Fibroblast of lung (primary cell): ENCODE results near the gene MLC1. TPM values are rescaled to one million over a fixed set of nuclear protein-coding genes. Genes with fewer than 3 reads are reported as not detected.
A peak's percentile ranks its signal among the peaks of the same experiment; 100 is the strongest.

Experiments used
- DNase-seq, 2 donors: peaks; one replicate each; pipeline versions ENCODE4 v3.0.0 to v3.0.0-alpha.2; 2010; ENCODE audit warnings: low read depth in 2 of 2
- H2AFZ ChIP-seq: 2 replicates; pipeline ENCODE4 v1.5.1; 2012; ENCODE audit warnings: low read length, control low read depth, inconsistent platforms
- H3K27ac ChIP-seq: 2 replicates; pipeline ENCODE4 v1.5.1; 2011; ENCODE audit warnings: low read length, control low read depth; ENCODE audit not compliant: insufficient read depth
- H3K27me3 ChIP-seq: 2 replicates; pipeline ENCODE4 v1.5.1; 2011; ENCODE audit warnings: mild to moderate bottlenecking, low read length; ENCODE audit not compliant: control insufficient read depth, insufficient read depth
- H3K36me3 ChIP-seq: 2 replicates; pipeline ENCODE4 v1.5.1; 2011; ENCODE audit warnings: low read length; ENCODE audit not compliant: control insufficient read depth, insufficient read depth
- H3K4me1 ChIP-seq: 2 replicates; pipeline ENCODE4 v1.5.1; 2011; ENCODE audit warnings: low read length; ENCODE audit not compliant: control insufficient read depth, insufficient read depth; ENCODE audit errors: extremely low read depth
- H3K4me2 ChIP-seq: 2 replicates; pipeline ENCODE4 v1.5.1; 2011; ENCODE audit warnings: low read length, control low read depth; ENCODE audit not compliant: insufficient read depth; ENCODE audit errors: extremely low read depth
- H3K4me3 ChIP-seq, 4 experiments: fragments of 200-600 bp in 1 of 4; sonication (generic) in 1 of 4; replicated peaks in 1 of 4; 2 replicates each; pipeline ENCODE4 v1.5.1; 2011 to 2016; ENCODE audit warnings: low read length in 4 of 4, low read depth in 3 of 4, mild to moderate bottlenecking in 3 of 4, control low read depth in 2 of 4, inconsistent platforms in 1 of 4, mixed read lengths in 1 of 4; ENCODE audit not compliant: insufficient read depth in 1 of 4; ENCODE audit errors: control extremely low read depth in 1 of 4
- H3K79me2 ChIP-seq: 2 replicates; pipeline ENCODE4 v1.5.1; 2012; ENCODE audit warnings: mild to moderate bottlenecking, low read length, inconsistent platforms; ENCODE audit not compliant: control insufficient read depth, insufficient read depth
- H3K9ac ChIP-seq: 2 replicates; pipeline ENCODE4 v1.5.1; 2011; ENCODE audit warnings: mild to moderate bottlenecking, low read length, control low read depth; ENCODE audit not compliant: insufficient read depth
- H3K9me3 ChIP-seq: 2 replicates; pipeline ENCODE4 v1.5.1; 2012; ENCODE audit warnings: low read depth, low read length; ENCODE audit not compliant: control insufficient read depth, insufficient read depth
- H4K20me1 ChIP-seq: 2 replicates; pipeline ENCODE4 v1.5.1; 2011; ENCODE audit warnings: low read length; ENCODE audit not compliant: control insufficient read depth, insufficient read depth; ENCODE audit errors: extremely low read depth
- CTCF ChIP-seq, 2 donors: IDR thresholded peaks in 1 of 2; conservative IDR thresholded peaks in 1 of 2; 1 replicate in 1 of 2; 2 replicates in 1 of 2; pipeline ENCODE4 v1.5.1; 2011 to 2012; ENCODE audit warnings: low read length in 2 of 2, control low read depth in 1 of 2, inconsistent platforms in 1 of 2, low read depth in 1 of 2, mild to moderate bottlenecking in 1 of 2
- EZH2 ChIP-seq: IDR thresholded peaks from 2 replicates; pipeline ENCODE4 v1.5.1; 2012; ENCODE audit warnings: low read length, control low read depth, mild to moderate bottlenecking; ENCODE audit errors: missing control alignments
- polyA plus RNA-seq, 2 donors: library from polyadenylated mRNA; depleted of rRNA in 1 of 2; stranded (reverse) in 1 of 2; unstranded in 1 of 2; fragments of >200 nt; gene quantifications; 2 replicates each; pipeline ENCODE4 v1.2.1, GENCODE V29; 2011 to 2012; ENCODE audit warnings: missing spikeins in 1 of 2
- total RNA-seq: library from RNA; depleted of rRNA; stranded (reverse); fragments of >200 nt; gene quantifications from 2 replicates; pipeline ENCODE4 v1.2.1, GENCODE V29; 2014

MLC1 gene
- total and polyA plus RNA-seq, 2 donors (not counting 1 experiment from before 2014, with no cell fraction given), result under 0.01 TPM; not detected in 1

- TF ChIP-seq CTCF (conservative IDR thresholded peaks at IDR 0.05 in 1 of 2, IDR thresholded peaks at IDR 0.05 in 1 of 2; ENCODE audit: low read depth in 1 of 2, low read length in 2 of 2) (no peak), EZH2 (no peak)
- Histone ChIP-seq H3K27ac (no peak overlapping the region), H2AFZ (no peak overlapping the region), H3K79me2 (no peaks in the 10 kb centered on the region), H3K9ac (no peak overlapping the region), H3K4me2 (no peak overlapping the region), H3K4me3 (no peak overlapping the region), H4K20me1 (no peaks in the 10 kb centered on the region), H3K9me3 (no peaks in the 10 kb centered on the region), H3K4me1 (no peaks in the 10 kb centered on the region), H3K27me3 (peaks cover 8% of the 10 kb centered on the region), H3K36me3 (no peaks in the 10 kb centered on the region)
- DNase-seq, result peak; percentile 14 to 57
Observed at GRCh38 chr22:50115693-50116092, 30.5 kb upstream of the MLC1 start.

- DNase-seq, result peak; percentile 81 to 85
- Histone ChIP-seq H3K36me3 (no peaks in the 10 kb centered on the region), H3K79me2 (no peaks in the 10 kb centered on the region), H3K4me2 (peak overlapping the region; percentile 65), H2AFZ (no peak overlapping the region), H3K9ac (no peak overlapping the region), H3K4me1 (no peaks in the 10 kb centered on the region), H3K27me3 (peaks cover 2% of the 10 kb centered on the region), H3K27ac (no peak overlapping the region), H3K4me3 (peak overlapping the region in 2 of 4 experiments; percentile 41 to 49), H4K20me1 (no peaks in the 10 kb centered on the region), H3K9me3 (no peaks in the 10 kb centered on the region)
- TF ChIP-seq EZH2 (no peak), CTCF (conservative IDR thresholded peaks at IDR 0.05 in 1 of 2, IDR thresholded peaks at IDR 0.05 in 1 of 2; ENCODE audit: low read depth in 1 of 2, low read length in 2 of 2) (no peak)
Observed at GRCh38 chr22:50114221-50115021, 29.2 kb upstream of the MLC1 start.

- TF ChIP-seq CTCF (conservative IDR thresholded peaks at IDR 0.05 in 1 of 2, IDR thresholded peaks at IDR 0.05 in 1 of 2; ENCODE audit: low read depth in 1 of 2, low read length in 2 of 2) (no peak), EZH2 (no peak)
- no peaks in the 10 kb centered on the region for H3K36me3 ChIP-seq
- no peaks in the 10 kb centered on the region for H3K27me3 ChIP-seq
- no peaks in the 10 kb centered on the region for H4K20me1 ChIP-seq
- peak; percentile 61 to 90 for DNase-seq
- no peaks in the 10 kb centered on the region for H3K79me2 ChIP-seq
- no peak overlapping the region for H3K9ac ChIP-seq
- no peaks in the 10 kb centered on the region for H3K4me1 ChIP-seq
- no peak overlapping the region for H3K4me3 ChIP-seq
- H3K27ac ChIP-seq, result no peak overlapping the region
- no peak overlapping the region for H3K4me2 ChIP-seq
- no peaks in the 10 kb centered on the region for H3K9me3 ChIP-seq
- H2AFZ ChIP-seq, result no peak overlapping the region
Observed at GRCh38 chr22:50112151-50113118, 27.2 kb upstream of the MLC1 start.
